HL-60 (cell line): ENCODE data around the gene MAFG.

Source experiments
- DNase-seq, 2 experiments: peaks; one replicate each; pipeline ENCODE4 v3.0.0-alpha.2; 2010 to 2020; ENCODE audit warnings: low read depth in 1 of 2, low spot score in 1 of 2
- H3K27ac ChIP-seq: fragments of 250-450 bp; sonication (Bioruptor Pico); replicated peaks from 2 replicates; pipeline ENCODE4 v1.5.1; 2020; ENCODE audit warnings: mild to moderate bottlenecking, moderate library complexity
- H3K27me3 ChIP-seq: fragments of 250-450 bp; sonication (Bioruptor Pico); 2 replicates; pipeline ENCODE4 v1.5.1; 2021; ENCODE audit warnings: mild to moderate bottlenecking, moderate library complexity; ENCODE audit not compliant: insufficient read depth, poor library complexity, severe bottlenecking
- H3K4me3 ChIP-seq: replicated peaks from 2 replicates; pipeline ENCODE4 v1.5.1; 2011; ENCODE audit warnings: mild to moderate bottlenecking, control low read depth, low read length; ENCODE audit not compliant: insufficient read depth
- GABPA ChIP-seq: IDR thresholded peaks from 2 replicates; pipeline ENCODE4 v1.6.1; 2012; ENCODE audit warnings: low read depth
- POLR2AphosphoS5 ChIP-seq: IDR thresholded peaks from 2 replicates; pipeline ENCODE4 v1.6.1; 2012; ENCODE audit warnings: low read depth
- SPI1 ChIP-seq: IDR thresholded peaks from 2 replicates; pipeline ENCODE4 v1.6.1; 2012; ENCODE audit warnings: low read depth, mild to moderate bottlenecking, borderline replicate concordance
- TF ChIP-seq, protein P1 (sequence below): IDR thresholded peaks from 2 replicates; pipeline ENCODE4 v1.6.1; 2012; ENCODE audit warnings: low read depth; ENCODE audit not compliant: insufficient replicate concordance
- TF ChIP-seq, protein P2 (sequence below): IDR thresholded peaks from one replicate; pipeline ENCODE4 v1.5.1; 2011; ENCODE audit warnings: low read length, control low read depth, inconsistent platforms; ENCODE audit not compliant: insufficient read depth

Gene MAFG

DNA sequence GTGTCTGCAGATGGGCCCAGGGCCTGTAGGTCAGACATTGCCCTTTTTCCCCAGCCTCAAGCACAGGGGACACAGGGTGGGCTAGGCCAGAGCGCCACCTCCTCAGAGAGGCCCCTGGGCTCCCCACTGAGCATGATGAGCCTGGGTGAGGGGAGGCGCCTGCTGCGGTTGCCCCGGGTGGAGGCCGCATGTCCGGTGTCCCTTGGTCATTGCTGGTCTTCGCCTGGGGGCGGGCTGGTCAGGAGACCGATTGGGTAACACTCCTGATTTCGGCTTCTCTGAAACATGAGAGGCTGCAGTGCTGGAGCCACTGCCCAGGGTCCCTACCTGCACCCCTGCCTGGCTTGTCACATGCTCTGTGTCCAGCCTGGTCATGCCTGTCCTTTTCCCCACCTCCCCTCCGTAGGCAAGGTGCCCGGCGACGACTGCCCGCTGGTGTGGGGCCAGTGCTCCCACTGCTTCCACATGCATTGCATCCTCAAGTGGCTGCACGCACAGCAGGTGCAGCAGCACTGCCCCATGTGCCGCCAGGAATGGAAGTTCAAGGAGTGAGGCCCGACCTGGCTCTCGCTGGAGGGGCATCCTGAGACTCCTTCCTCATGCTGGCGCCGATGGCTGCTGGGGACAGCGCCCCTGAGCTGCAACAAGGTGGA is 27.9 kb downstream of the MAFG start:
- no peak for DNase-seq
- TF ChIP-seq POLR2AphosphoS5, result 0 out of 2 replicates have a peak, but pooled peaks have one; percentile 11
- TF ChIP-seq, protein P1, sequence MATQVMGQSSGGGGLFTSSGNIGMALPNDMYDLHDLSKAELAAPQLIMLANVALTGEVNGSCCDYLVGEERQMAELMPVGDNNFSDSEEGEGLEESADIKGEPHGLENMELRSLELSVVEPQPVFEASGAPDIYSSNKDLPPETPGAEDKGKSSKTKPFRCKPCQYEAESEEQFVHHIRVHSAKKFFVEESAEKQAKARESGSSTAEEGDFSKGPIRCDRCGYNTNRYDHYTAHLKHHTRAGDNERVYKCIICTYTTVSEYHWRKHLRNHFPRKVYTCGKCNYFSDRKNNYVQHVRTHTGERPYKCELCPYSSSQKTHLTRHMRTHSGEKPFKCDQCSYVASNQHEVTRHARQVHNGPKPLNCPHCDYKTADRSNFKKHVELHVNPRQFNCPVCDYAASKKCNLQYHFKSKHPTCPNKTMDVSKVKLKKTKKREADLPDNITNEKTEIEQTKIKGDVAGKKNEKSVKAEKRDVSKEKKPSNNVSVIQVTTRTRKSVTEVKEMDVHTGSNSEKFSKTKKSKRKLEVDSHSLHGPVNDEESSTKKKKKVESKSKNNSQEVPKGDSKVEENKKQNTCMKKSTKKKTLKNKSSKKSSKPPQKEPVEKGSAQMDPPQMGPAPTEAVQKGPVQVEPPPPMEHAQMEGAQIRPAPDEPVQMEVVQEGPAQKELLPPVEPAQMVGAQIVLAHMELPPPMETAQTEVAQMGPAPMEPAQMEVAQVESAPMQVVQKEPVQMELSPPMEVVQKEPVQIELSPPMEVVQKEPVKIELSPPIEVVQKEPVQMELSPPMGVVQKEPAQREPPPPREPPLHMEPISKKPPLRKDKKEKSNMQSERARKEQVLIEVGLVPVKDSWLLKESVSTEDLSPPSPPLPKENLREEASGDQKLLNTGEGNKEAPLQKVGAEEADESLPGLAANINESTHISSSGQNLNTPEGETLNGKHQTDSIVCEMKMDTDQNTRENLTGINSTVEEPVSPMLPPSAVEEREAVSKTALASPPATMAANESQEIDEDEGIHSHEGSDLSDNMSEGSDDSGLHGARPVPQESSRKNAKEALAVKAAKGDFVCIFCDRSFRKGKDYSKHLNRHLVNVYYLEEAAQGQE, result no peak
- Histone ChIP-seq H3K4me3 (no peak overlapping the region), H3K27ac (no peak overlapping the region), H3K27me3 (peaks cover 5% of the 10 kb centered on the region)

- no peak for DNase-seq
- TF ChIP-seq SPI1, result no peak
- TF ChIP-seq, protein P2, sequence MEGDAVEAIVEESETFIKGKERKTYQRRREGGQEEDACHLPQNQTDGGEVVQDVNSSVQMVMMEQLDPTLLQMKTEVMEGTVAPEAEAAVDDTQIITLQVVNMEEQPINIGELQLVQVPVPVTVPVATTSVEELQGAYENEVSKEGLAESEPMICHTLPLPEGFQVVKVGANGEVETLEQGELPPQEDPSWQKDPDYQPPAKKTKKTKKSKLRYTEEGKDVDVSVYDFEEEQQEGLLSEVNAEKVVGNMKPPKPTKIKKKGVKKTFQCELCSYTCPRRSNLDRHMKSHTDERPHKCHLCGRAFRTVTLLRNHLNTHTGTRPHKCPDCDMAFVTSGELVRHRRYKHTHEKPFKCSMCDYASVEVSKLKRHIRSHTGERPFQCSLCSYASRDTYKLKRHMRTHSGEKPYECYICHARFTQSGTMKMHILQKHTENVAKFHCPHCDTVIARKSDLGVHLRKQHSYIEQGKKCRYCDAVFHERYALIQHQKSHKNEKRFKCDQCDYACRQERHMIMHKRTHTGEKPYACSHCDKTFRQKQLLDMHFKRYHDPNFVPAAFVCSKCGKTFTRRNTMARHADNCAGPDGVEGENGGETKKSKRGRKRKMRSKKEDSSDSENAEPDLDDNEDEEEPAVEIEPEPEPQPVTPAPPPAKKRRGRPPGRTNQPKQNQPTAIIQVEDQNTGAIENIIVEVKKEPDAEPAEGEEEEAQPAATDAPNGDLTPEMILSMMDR, result no peak
- TF ChIP-seq, protein P1, result no peak
- no peak for TF ChIP-seq GABPA
- Histone ChIP-seq H3K4me3 (no peak overlapping the region), H3K27me3 (peaks cover 5% of the 10 kb centered on the region), H3K27ac (no peak overlapping the region)
Measured at GRCh38 chr17:81898885-81899284, 28.6 kb downstream of the MAFG start.

DNA sequence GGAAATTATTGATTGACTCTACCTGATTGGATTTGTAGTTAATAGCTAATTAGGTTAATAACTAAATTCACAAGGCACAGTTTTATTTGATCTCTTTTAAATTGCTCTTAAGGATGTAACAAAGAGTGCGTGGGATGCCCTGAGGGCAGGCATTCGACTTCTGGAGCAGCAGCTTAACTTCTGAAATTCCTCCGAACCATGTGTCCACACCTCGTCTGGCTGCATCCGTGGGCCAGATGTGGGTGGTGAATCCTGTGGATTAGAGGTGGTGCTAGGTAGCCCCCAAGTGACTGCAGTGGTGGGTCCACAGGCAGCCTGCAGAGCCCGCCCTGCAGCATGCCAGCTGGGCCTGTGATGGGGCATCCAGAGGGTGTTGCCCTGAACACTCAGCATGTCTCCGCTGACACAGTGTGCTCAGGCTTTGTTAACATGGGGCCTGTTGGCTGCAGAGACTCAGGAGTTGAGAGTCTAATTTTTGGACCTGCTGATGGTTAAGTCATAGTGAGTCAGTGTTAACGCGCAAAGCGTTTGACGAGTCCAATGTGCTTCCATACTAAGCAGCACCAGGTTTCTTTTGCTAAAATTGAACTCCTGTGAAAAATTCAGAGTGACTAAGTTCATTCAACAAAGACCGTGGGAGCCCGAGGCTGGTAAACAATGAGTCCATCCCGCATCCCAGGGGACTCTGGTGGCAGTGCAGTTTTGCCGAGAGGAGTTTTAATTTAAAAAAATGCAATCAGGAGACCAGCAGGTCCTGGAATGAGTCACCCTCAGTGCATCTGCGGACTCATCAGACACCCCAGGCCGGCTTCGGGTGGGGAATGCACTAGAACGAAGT is 29.3 kb downstream of the MAFG start:
- DNase-seq, result no peak
- H3K27ac ChIP-seq, result no peak overlapping the region
- no peak overlapping the region for H3K4me3 ChIP-seq
- peaks cover 5% of the 10 kb centered on the region for H3K27me3 ChIP-seq
- TF ChIP-seq, protein P2, result no peak
- TF ChIP-seq SPI1, result no peak

- TF ChIP-seq GABPA, result no peak
- TF ChIP-seq, protein P2, result no peak
- TF ChIP-seq, protein P1, result no peak
- no peaks in the 10 kb centered on the region for H3K27me3 ChIP-seq
- DNase-seq, result no peak
- H3K27ac ChIP-seq, result no peak overlapping the region
- no peak overlapping the region for H3K4me3 ChIP-seq
Measured at GRCh38 chr17:81895400-81895799, 32.1 kb downstream of the MAFG start.
